ENCODE measurements around the gene MRTFB.

DNA sequence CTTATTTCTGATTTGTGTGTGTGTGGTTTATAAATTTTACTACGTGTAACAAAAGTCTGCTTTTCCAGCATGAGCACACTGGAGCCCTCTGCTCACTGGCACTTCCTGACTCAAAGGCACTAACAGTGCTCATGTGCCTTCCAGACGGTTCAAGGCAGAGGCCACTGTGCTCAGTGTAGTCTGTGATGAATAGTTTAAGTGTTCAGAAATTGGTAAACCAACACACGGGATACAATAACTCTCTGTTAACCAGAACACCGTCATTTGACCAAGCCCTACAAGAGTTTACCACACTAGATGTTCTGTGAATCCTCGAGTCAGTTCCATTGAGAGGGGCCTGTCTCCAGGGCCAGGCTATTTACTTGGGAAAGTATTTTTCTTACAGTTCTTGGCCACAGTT, 191.9 kb downstream of the MRTFB start:
- TF ChIP-seq, protein P1, sequence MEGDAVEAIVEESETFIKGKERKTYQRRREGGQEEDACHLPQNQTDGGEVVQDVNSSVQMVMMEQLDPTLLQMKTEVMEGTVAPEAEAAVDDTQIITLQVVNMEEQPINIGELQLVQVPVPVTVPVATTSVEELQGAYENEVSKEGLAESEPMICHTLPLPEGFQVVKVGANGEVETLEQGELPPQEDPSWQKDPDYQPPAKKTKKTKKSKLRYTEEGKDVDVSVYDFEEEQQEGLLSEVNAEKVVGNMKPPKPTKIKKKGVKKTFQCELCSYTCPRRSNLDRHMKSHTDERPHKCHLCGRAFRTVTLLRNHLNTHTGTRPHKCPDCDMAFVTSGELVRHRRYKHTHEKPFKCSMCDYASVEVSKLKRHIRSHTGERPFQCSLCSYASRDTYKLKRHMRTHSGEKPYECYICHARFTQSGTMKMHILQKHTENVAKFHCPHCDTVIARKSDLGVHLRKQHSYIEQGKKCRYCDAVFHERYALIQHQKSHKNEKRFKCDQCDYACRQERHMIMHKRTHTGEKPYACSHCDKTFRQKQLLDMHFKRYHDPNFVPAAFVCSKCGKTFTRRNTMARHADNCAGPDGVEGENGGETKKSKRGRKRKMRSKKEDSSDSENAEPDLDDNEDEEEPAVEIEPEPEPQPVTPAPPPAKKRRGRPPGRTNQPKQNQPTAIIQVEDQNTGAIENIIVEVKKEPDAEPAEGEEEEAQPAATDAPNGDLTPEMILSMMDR (IDR thresholded peaks at IDR 0.05; ENCODE audit: insufficient read depth, low read length) = no peak
- TF ChIP-seq, protein P2, sequence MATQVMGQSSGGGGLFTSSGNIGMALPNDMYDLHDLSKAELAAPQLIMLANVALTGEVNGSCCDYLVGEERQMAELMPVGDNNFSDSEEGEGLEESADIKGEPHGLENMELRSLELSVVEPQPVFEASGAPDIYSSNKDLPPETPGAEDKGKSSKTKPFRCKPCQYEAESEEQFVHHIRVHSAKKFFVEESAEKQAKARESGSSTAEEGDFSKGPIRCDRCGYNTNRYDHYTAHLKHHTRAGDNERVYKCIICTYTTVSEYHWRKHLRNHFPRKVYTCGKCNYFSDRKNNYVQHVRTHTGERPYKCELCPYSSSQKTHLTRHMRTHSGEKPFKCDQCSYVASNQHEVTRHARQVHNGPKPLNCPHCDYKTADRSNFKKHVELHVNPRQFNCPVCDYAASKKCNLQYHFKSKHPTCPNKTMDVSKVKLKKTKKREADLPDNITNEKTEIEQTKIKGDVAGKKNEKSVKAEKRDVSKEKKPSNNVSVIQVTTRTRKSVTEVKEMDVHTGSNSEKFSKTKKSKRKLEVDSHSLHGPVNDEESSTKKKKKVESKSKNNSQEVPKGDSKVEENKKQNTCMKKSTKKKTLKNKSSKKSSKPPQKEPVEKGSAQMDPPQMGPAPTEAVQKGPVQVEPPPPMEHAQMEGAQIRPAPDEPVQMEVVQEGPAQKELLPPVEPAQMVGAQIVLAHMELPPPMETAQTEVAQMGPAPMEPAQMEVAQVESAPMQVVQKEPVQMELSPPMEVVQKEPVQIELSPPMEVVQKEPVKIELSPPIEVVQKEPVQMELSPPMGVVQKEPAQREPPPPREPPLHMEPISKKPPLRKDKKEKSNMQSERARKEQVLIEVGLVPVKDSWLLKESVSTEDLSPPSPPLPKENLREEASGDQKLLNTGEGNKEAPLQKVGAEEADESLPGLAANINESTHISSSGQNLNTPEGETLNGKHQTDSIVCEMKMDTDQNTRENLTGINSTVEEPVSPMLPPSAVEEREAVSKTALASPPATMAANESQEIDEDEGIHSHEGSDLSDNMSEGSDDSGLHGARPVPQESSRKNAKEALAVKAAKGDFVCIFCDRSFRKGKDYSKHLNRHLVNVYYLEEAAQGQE (IDR thresholded peaks at IDR 0.05; ENCODE audit: insufficient replicate concordance, low read depth) = no peak
- TF ChIP-seq POLR2AphosphoS5 (IDR thresholded peaks at IDR 0.05; ENCODE audit: low read depth) (no peak), GABPA (IDR thresholded peaks at IDR 0.05; ENCODE audit: low read depth) (no peak), SPI1 (IDR thresholded peaks at IDR 0.05; ENCODE audit: borderline replicate concordance, low read depth) (no peak)

Data from HL-60 (cell line).